Measurements from ENCODE around the gene FAM234A.

DNA sequence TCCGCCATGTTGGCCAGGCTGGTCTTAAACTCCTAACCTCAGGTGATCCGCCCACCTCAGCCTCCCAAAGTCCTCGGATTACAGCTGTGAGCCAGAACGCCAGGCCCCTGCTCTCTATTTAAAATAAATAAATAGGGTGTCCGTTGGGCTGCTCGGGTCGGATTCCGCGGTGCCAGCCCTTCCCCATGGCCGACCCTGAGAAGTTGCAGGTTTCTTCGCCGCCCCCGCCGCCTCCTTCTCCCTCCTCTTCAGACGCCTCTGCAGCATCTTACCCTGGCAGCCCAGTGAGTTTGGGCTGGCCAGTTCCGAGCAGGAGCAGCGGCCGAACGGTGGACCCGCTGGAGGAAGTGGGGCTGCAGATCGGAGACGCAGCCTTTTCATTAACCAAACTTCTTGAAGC lies 3.7 kb upstream of the FAM234A start:
- TF ChIP-seq, protein P1, sequence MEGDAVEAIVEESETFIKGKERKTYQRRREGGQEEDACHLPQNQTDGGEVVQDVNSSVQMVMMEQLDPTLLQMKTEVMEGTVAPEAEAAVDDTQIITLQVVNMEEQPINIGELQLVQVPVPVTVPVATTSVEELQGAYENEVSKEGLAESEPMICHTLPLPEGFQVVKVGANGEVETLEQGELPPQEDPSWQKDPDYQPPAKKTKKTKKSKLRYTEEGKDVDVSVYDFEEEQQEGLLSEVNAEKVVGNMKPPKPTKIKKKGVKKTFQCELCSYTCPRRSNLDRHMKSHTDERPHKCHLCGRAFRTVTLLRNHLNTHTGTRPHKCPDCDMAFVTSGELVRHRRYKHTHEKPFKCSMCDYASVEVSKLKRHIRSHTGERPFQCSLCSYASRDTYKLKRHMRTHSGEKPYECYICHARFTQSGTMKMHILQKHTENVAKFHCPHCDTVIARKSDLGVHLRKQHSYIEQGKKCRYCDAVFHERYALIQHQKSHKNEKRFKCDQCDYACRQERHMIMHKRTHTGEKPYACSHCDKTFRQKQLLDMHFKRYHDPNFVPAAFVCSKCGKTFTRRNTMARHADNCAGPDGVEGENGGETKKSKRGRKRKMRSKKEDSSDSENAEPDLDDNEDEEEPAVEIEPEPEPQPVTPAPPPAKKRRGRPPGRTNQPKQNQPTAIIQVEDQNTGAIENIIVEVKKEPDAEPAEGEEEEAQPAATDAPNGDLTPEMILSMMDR (IDR thresholded peaks at IDR 0.05; ENCODE audit: insufficient read depth, low read length, poor library complexity, severe bottlenecking): no peak
- no peak for TF ChIP-seq EZH2phosphoT487 (conservative IDR thresholded peaks at IDR 0.05; ENCODE audit: low read length)
